ENCODE measurements around the gene GAB2.

DNA sequence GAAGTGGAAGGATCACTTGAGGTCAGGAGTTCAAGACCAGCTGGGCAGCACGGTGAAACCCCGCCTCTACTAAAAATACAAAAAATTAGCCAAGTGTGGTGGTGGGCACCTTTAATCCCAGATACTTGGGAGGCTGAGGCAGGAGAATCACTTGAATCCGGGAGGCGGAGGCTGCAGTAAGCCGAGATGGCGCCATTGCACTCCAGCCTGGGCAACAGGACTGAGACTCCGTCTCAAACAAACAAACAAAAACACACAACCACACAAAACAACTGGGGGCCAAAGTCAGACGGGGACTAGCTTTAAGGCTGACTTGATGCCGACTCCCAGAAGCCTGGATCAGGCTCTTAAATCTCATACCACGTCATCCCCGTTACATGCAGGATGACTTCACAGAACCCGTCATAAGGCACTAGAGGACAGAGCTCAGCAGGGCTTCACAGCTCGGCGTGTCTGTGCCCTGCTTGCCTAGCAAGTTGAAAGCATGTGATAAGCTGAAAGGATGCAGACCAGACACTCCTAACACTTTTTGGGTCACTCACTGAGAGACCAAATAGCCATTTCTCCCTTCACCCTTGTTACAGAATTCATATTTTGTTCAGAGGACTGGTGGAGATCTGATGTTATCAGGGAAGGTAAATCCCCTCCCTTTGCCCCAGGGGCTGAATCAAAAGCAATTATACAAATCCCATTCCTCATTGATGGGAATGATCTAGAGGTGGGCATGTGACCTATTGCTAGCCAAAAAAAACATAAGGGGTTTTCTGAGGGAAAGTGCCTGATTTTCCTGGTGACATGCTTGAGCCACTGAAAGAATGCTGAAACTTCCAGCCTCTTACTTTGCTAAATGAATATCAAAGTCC lies 65.4 kb downstream of the GAB2 start:
- TF ChIP-seq EZH2 (IDR thresholded peaks at IDR 0.05) (no peak), POLR2AphosphoS5 (IDR thresholded peaks at IDR 0.05; ENCODE audit: borderline replicate concordance, low read depth, low read length) (no peak), FOXP2 (optimal IDR thresholded peaks at IDR 0.05; ENCODE audit: control extremely low read depth, extremely low read length, insufficient read depth) (no peak)

All from SK-N-MC (cell line).